ENCODE measurements around the gene FLII. TPM values are rescaled to one million over a fixed set of nuclear protein-coding genes. Genes with fewer than 3 reads are reported as not detected.

Gene FLII
- total and polyA plus RNA-seq, 2 donors (not counting 3 experiments of a cell fraction or from before 2014, with no cell fraction given), result 397 to 582 TPM

DNA sequence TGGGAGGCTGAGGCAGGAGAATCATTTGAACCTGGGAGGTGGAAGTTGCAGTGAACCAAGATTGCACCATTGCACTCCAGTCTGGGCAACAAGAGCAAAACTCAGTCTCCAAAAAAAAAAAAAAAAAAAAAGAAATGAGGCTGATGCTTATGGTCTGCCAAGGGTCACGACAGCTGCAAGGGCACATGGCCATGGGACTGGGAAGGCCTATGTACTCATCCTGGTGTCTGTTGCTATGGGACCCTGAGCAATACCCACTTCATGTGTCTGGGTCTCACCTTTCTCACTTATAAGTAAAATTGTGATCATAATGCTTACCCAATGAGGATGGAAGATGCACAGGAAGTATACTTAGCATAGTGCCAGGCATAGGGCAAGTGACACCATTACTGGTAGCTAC lies 18.5 kb upstream of the FLII start:
- intact Hi-C loops (cut with micrococcal nuclease), result no loop called here
- DNase-seq (ENCODE audit: low read depth, low spot score) (no peak), FAIRE-seq (no peak)
- Histone ChIP-seq H3K36me3 (ENCODE audit: control insufficient read depth in 2 of 2, extremely low read depth in 1 of 2, insufficient read depth in 2 of 2, low read length in 2 of 2) (peaks cover 25 to 37% of the 10 kb centered on the region in 2 experiments), H3K79me2 (ENCODE audit: control insufficient read depth, insufficient read depth, low read length) (no peaks in the 10 kb centered on the region), H3K4me1 (ENCODE audit: control insufficient read depth, extremely low read depth, insufficient read depth, low read length) (no peaks in the 10 kb centered on the region), H3K4me2 (ENCODE audit: insufficient read depth, low read length) (no peak overlapping the region), H3K27me3 (ENCODE audit: control insufficient read depth in 2 of 2, insufficient read depth in 2 of 2, low read length in 2 of 2) (no peaks in the 10 kb centered on the region), H3K27ac (ENCODE audit: insufficient read depth, low read depth, low read length) (no peak overlapping the region), H2AFZ (ENCODE audit: low read depth, low read length) (no peak overlapping the region), H3K9ac (replicated peaks; ENCODE audit: extremely low read depth, insufficient read depth, low read length) (no peak overlapping the region), H3K9me3 (replicated peaks; ENCODE audit: control insufficient read depth, insufficient read depth, low read length) (no peaks in the 10 kb centered on the region), H3K9me1 (replicated peaks; ENCODE audit: control insufficient read depth, extremely low read depth, insufficient read depth, low read length) (no peaks in the 10 kb centered on the region), H3K4me3 (replicated peaks in 1 of 3; ENCODE audit: insufficient read depth in 1 of 3, low read depth in 1 of 3, low read length in 3 of 3) (no peak overlapping the region), H4K20me1 (replicated peaks; ENCODE audit: control insufficient read depth, extremely low read depth, insufficient read depth, low read length) (no peaks in the 10 kb centered on the region)
- BruUV-seq (replicated peaks), result no TSS peak
- POLR2A ChIA-PET, result no interaction called here
- CTCF ChIA-PET, result no interaction called here
- dilution Hi-C loops (cut with MboI; ENCODE audit: extremely low pct_ligation_motif_present, low sequenced_read_pairs), result no loop called here
- TF ChIP-seq POLR2AphosphoS5 (IDR thresholded peaks at IDR 0.05; ENCODE audit: insufficient read depth, low read depth, low read length) (no peak), FOS (IDR thresholded peaks at IDR 0.05; ENCODE audit: borderline replicate concordance, insufficient read depth, low read length) (no peak), EZH2 (IDR thresholded peaks at IDR 0.05; ENCODE audit: borderline replicate concordance, low read depth, low read length, severe bottlenecking) (no peak), JUN (IDR thresholded peaks at IDR 0.05; ENCODE audit: borderline replicate concordance, insufficient read depth, insufficient read length, low read depth) (no peak), MYC (IDR thresholded peaks at IDR 0.05; ENCODE audit: low read depth, low read length) (no peak), POLR2A (IDR thresholded peaks at IDR 0.05; ENCODE audit: low read depth, low read length) (no peak), GATA2 (IDR thresholded peaks at IDR 0.05; ENCODE audit: insufficient read depth, insufficient read length, low read depth, low read length) (no peak)
- TF ChIP-seq, protein P1, sequence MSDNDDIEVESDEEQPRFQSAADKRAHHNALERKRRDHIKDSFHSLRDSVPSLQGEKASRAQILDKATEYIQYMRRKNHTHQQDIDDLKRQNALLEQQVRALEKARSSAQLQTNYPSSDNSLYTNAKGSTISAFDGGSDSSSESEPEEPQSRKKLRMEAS (IDR thresholded peaks at IDR 0.05; ENCODE audit: insufficient read depth, insufficient read length), result no peak
- TF ChIP-seq, protein P2, sequence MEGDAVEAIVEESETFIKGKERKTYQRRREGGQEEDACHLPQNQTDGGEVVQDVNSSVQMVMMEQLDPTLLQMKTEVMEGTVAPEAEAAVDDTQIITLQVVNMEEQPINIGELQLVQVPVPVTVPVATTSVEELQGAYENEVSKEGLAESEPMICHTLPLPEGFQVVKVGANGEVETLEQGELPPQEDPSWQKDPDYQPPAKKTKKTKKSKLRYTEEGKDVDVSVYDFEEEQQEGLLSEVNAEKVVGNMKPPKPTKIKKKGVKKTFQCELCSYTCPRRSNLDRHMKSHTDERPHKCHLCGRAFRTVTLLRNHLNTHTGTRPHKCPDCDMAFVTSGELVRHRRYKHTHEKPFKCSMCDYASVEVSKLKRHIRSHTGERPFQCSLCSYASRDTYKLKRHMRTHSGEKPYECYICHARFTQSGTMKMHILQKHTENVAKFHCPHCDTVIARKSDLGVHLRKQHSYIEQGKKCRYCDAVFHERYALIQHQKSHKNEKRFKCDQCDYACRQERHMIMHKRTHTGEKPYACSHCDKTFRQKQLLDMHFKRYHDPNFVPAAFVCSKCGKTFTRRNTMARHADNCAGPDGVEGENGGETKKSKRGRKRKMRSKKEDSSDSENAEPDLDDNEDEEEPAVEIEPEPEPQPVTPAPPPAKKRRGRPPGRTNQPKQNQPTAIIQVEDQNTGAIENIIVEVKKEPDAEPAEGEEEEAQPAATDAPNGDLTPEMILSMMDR (IDR thresholded peaks at IDR 0.05; ENCODE audit: extremely low read depth in 1 of 2, insufficient read depth in 1 of 2, low read depth in 1 of 2, low read length in 2 of 2), result no peak

All from endothelial cell of umbilical vein (primary cell).